IPS DF 19.7 (cell line): Measurements from ENCODE around the gene SKA1.
"Not testable (repeated sequence)": the region's sequence is repeated elsewhere in the genome, so short reads cannot be mapped to it uniquely, and the experiment has no call there.

Experiments used
- DNase-seq: peaks from one replicate; pipeline ENCODE4 v3.0.0-alpha.2; 2013; ENCODE audit warnings: low read depth, low spot score

The SKA1 gene

DNA sequence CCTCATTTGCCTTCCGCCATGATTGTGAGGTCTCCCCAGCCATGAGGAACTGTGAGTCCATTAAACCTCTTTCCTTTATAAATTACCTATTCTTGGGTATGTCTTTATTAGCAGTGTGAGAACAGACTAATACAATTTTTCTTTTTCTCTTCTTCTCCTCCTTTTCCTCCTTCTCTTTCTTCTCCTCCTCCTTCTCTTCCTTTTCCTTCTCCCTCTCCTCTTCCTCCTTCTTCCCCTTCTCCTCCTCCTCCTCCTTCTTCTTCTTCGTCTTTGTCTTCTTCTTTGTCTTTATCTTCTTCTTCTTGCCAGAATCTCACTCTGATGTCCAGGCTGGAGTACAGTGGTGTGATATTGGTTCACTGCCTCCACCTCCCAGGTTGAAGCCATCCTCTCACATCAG is 20.2 kb downstream of the SKA1 start:
- no peak for DNase-seq

DNA sequence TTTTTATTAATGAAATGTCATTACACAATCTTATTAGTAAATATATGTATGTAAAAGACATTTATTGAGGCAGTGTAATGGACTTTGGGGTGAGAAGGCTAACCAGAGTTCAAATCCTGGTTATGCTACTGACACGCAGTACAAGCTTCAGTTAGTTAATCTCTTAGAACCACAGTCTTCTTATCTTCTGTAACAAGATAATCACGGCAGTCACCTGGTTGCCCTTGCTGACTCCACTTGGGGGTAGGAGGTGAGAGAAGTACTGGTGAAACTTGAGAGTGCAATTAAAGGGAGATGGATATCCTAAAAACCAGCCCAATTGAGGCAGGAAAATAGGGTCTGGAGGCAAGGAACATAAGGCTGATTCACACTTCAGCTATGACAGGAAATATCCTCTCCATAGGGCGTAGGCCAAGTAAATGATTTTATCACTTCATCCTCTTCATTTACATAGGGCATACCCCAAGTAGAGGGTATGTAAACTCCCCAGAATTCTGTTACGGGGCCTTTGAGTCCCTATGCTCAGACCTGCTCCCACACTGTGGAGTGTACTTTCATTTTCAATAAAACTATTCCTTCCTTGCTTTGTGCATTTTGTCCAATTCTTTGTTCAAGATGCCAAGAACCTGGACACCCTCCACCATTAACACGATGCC is 21.3 kb downstream of the SKA1 start:
- DNase-seq, result no peak

- DNase-seq, result no peak
Measured at GRCh38 chr18:50397023-50397422, 22.2 kb downstream of the SKA1 start.

DNA sequence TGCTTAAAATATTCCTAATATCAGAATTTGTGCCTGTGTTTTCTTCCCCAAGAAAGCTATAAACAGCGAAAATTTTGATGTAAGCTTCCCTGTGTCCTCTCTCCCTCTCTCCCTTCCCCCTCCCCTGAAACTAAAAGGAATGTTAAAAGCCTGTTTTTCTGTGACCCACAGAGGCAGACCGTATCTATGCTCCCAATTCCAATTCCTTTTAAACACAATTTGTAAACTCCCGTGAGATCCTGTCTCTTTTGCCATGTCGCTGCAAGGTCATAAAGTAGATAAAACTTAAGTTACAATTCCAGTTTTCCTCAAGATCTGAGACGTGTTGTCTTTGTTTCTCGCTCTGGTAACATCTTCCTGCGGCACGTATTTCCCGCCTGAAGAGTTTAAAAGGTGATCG is 23.3 kb downstream of the SKA1 start:
- DNase-seq, result no peak

DNA sequence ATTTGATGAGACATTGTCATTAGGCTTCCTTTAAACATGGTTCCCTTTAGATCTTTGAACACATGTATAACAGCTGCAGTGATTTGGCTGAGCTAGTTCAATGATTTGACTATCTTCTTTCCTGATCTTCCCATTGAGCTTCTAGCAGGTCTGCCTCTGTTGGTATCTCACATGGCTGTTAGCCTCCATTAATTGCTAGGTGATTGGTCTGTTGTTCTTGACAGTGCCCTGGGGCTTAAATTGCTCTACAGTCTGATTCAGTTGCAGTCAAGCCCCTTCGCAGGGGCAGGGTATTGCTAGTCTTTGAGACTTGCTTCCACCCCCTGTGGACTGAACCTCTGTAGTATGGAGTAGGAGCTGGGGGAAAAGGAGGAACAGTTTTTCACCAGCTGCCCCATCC is 24.1 kb downstream of the SKA1 start:
- no peak for DNase-seq

- no peak for DNase-seq
Measured at GRCh38 chr18:50399582-50399981, 24.7 kb downstream of the SKA1 start.

DNA sequence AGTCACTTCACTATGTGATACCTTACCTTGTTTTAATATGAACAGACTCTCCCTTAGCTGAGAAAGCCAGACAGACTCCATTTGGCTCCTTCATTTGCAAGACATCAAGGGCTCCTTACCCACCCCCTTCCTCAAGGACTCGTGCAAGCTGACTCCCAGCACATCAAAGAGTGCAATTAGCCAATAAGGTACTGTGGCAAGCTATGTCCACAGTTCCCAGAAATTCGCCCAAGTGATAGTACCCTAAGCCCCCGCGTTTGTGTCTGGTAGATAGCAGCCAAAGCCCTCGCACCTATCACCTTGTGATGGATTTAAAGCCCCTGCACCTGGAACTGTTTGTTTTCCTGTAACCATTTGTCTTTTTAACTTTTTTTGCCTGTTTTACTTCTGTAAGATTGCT is 25.6 kb downstream of the SKA1 start:
- DNase-seq, result not testable (repeated sequence)

GRCh38 chr18:50401295-50401694 is 26.4 kb downstream of the SKA1 start:
- DNase-seq, result no peak

DNA sequence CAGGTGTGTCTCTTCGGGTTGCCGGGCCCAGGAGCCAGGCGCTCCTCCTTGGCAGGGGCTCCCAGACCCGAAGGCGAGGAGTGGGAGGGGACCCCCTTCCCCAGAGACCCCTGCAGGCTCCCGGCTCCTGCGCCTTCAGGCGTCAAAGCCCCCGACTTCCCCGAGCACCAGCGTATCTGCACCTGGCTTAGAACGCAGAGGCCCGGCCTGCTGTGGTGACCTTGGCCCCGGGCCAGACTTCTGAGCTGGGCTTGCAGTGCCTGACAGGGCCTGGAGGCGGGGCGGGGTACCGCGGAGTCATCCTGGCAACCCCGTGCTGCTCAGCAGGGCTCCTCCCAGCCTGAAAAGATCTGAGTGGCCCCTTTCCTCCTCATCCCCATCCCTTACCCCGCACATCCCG is 27.0 kb downstream of the SKA1 start:
- no peak for DNase-seq

GRCh38 chr18:50404752-50405581 is 30.1 kb downstream of the SKA1 start:
- DNase-seq, result not testable (repeated sequence)

DNA sequence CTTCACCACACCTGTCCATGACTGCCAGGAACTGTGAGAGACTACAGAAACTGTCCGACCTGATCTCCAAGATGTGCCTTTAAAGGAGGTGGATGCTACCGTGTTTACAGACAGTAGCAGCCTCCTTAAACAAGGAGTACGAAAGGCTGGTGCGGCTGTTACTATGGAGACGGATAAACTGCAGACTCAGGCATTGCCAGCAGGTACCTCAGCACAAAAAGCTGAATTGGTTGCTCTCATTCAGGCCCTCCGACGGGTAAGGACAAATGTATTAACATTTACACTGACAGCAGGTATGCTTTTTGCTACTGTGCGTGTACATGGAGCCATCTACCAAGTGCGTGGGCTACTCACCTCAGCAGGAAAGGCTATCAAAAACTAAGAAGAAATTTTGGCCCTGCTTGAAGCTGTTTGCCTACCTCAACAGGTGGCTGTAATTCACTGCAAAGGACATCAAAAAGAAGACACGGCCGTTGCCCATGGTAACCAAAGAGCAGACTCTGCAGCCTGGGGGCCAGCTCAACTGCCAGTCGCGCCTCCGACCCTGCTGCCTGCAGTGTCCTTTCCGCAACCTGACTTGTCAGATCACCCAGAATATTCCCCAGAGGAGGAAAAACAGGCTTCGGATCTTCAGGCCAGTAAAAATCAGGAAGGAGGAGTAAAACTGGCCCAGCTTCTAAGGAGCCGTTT is 30.9 kb downstream of the SKA1 start:
- no peak for DNase-seq

DNA sequence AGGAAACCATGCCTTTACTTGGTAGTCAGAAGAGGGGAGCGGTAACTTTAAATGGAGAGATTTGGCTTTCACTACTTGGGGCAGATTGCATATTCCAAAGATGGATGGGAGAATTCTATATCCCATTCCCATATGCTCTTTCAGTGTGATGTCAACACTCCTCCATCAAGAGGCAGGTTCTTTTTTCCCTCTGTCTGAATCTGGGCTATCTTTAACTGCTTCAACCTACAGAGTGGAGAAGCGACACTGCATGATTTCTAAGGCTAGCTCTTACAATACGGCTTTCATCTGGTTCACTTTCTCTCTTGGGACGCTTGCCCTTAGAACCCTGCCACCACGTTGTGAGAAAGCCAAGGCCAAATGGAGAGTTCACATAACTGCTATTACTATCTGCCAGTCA is 34.4 kb downstream of the SKA1 start:
- no peak for DNase-seq

DNA sequence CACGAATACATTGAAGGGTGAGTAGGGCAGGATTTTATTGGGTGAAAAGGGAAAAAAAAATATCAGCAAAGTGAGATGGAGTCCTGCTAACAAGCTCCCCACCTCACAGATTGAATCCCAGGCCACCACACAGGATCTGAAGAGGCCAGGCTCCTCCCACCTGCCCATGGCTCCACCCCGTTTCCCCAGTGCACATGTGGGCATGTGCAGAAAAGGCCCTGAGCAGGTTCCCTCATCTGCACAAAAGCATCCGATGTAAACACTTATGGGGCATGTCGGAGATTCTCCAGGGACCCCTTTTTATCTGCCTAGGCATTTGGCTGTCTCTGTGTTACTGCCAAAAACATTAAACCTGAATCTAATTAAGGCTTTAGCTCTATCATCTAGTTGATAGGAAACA is 35.2 kb downstream of the SKA1 start:
- no peak for DNase-seq

- no peak for DNase-seq
Measured at GRCh38 chr18:50410894-50411293, 36.0 kb downstream of the SKA1 start.

DNA sequence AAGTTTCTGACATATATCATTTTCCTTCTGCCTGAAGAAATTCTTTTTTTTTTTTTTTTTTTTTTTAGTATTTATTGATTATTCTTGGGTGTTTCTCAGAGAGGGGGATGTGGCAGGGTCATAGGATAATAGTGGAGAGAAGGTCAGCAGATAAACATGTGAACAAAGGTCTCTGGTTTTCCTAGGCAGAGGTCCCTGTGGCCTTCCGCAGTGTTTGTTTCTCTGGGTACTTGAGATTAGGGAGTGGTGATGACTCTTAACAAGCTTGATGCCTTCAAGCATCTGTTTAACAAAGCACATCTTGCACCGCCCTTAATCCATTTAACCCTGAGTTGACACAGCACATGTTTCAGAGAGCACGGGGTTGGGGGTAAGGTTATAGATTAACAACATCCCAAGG is 42.0 kb downstream of the SKA1 start:
- not testable (repeated sequence) for DNase-seq

GRCh38 chr18:50417705-50418104 is 42.9 kb downstream of the SKA1 start:
- DNase-seq, result not testable (repeated sequence)

- no peak for DNase-seq
Measured at GRCh38 chr18:50418650-50419049, 43.8 kb downstream of the SKA1 start.

DNA sequence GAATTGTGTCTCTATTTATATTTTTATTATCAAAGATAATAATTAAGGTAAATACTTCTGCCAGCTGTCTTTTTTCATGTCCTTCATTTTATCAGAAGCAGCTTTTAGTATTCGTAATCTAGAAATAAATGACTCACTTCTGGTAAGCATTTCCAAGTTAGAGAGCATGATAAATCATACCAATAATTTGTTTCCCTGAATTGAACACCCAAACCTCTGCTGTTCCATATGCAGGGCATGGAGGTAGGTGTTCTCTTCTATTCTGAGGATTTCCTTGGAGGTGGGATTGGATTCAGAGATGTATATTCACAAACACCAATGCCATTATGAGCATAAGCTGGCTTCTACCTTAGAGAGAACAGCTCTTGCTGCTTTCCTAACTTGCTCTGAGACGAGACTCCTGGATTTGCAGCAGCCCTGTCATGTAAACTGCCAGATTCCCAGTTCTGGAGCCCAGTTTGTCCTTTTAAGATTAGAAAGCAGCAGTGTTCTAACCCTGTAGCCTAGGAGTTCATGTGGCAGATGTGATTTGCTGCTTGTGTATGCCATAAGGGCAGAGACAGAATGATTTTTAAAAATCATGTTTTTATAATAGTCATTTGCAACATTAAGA is 47.5 kb downstream of the SKA1 start:
- no peak for DNase-seq

GRCh38 chr18:50424877-50425690 is 50.2 kb downstream of the SKA1 start:
- DNase-seq, result no peak

- DNase-seq, result no peak
Measured at GRCh38 chr18:50427896-50428295, 53.0 kb downstream of the SKA1 start.

DNA sequence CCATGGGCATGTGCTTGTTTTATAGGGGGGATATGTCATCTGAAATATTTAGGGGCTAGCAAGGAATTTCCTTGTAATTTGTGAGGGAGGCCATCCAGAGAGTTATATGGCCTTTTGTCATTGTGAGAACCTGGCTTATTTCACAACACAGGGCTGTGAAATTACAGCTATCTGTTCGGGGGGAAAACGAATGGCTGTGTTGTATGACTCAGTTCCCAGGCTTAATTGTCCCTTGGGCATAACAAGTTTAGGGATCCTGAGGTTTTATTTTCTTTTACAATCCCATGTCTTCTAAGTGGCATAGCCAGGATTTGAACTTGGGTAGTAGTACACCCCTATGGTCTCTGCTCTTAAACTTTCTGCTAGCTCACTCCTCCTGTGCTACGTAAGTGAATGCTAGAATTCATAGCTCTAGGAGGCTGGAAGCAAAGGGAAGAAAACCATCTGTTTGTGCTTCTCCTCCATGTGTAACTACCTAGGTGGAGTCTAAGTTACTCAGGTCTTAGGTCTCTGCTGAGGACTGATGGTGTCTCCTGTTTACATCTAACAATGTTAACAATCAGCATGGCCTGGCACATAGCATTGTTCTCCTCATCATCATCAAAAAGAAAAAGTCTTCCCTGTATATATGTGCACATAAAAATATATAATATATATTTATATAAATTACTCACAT is 53.8 kb downstream of the SKA1 start:
- DNase-seq, result no peak
